ENCODE data around the gene PDE1C.

PDE1C gene

GRCh38 chr7:31906479-31907171, 163.6 kb downstream of the PDE1C start:
- DNase-seq (ENCODE audit: insufficient read length, low spot score) (no peak), FAIRE-seq (no peak)

GRCh38 chr7:31903962-31904361, 166.2 kb downstream of the PDE1C start:
- no peak for DNase-seq (ENCODE audit: insufficient read length, low spot score)
- FAIRE-seq = no peak

GRCh38 chr7:31899356-31899927, 170.8 kb downstream of the PDE1C start:
- no peak for FAIRE-seq
- no peak for DNase-seq (ENCODE audit: insufficient read length, low spot score)

- FAIRE-seq (no peak), DNase-seq (ENCODE audit: insufficient read length, low spot score) (no peak)
Measured at GRCh38 chr7:31896925-31897324, 173.3 kb downstream of the PDE1C start.

GRCh38 chr7:31894308-31894707, 175.9 kb downstream of the PDE1C start:
- DNase-seq (ENCODE audit: insufficient read length, low spot score) (no peak), FAIRE-seq (no peak)

- FAIRE-seq (no peak), DNase-seq (ENCODE audit: insufficient read length, low spot score) (no peak)
Measured at GRCh38 chr7:31893365-31893764, 176.8 kb downstream of the PDE1C start.

- DNase-seq (ENCODE audit: insufficient read length, low spot score) (peak; percentile 12), FAIRE-seq (peak; percentile 84)
Measured at GRCh38 chr7:31892099-31892829, 177.9 kb downstream of the PDE1C start.

- no peak for DNase-seq (ENCODE audit: insufficient read length, low spot score)
- FAIRE-seq = no peak
Measured at GRCh38 chr7:31890766-31891165, 179.4 kb downstream of the PDE1C start.

GRCh38 chr7:31890198-31890597, 180.0 kb downstream of the PDE1C start:
- peak; percentile 28 for FAIRE-seq
- no peak for DNase-seq (ENCODE audit: insufficient read length, low spot score)

GRCh38 chr7:31887006-31887405, 183.2 kb downstream of the PDE1C start:
- FAIRE-seq (no peak), DNase-seq (ENCODE audit: insufficient read length, low spot score) (no peak)

GRCh38 chr7:31885171-31885570, 185.0 kb downstream of the PDE1C start:
- FAIRE-seq (no peak), DNase-seq (ENCODE audit: insufficient read length, low spot score) (no peak)

GRCh38 chr7:31883761-31884164, 186.4 kb downstream of the PDE1C start:
- FAIRE-seq = no peak
- peak; percentile 1 for DNase-seq (ENCODE audit: insufficient read length, low spot score)

GRCh38 chr7:31882187-31882586, 188.0 kb downstream of the PDE1C start:
- no peak for DNase-seq (ENCODE audit: insufficient read length, low spot score)
- no peak for FAIRE-seq

GRCh38 chr7:31878875-31879274, 191.3 kb downstream of the PDE1C start:
- FAIRE-seq (no peak), DNase-seq (ENCODE audit: insufficient read length, low spot score) (no peak)

GRCh38 chr7:31875424-31875823, 194.8 kb downstream of the PDE1C start:
- FAIRE-seq (no peak), DNase-seq (ENCODE audit: insufficient read length, low spot score) (no peak)

- no peak for FAIRE-seq
- DNase-seq (ENCODE audit: insufficient read length, low spot score) = no peak
Measured at GRCh38 chr7:31874631-31875386, 195.4 kb downstream of the PDE1C start.

GRCh38 chr7:31873816-31874597, 196.2 kb downstream of the PDE1C start:
- DNase-seq (ENCODE audit: insufficient read length, low spot score) = peak; percentile 12
- FAIRE-seq = peak; percentile 49

- FAIRE-seq (no peak), DNase-seq (ENCODE audit: insufficient read length, low spot score) (no peak)
Measured at GRCh38 chr7:31872545-31873370, 197.4 kb downstream of the PDE1C start.

- DNase-seq (ENCODE audit: insufficient read length, low spot score) (no peak), FAIRE-seq (no peak)
Measured at GRCh38 chr7:31864646-31865045, 205.6 kb downstream of the PDE1C start.

GRCh38 chr7:31860925-31861324, 209.3 kb downstream of the PDE1C start:
- FAIRE-seq (no peak), DNase-seq (ENCODE audit: insufficient read length, low spot score) (no peak)

Data from GM19239 (cell line).